Anterior cingulate cortex (tissue), 58 donors: ENCODE results near the gene M1AP.

ENCODE experiments used
- DNase-seq, 58 donors: peaks; one replicate each; lab custom pipeline; 2025; lab: John Stamatoyannopoulos, UW

M1AP gene

GRCh38 chr2:74551942-74552913, 95.9 kb downstream of the M1AP start:
- no peak for DNase-seq

- no peak for DNase-seq
Observed at GRCh38 chr2:74551530-74551929, 96.6 kb downstream of the M1AP start.

GRCh38 chr2:74550231-74550630, 97.9 kb downstream of the M1AP start:
- no peak for DNase-seq

GRCh38 chr2:74548900-74549826, 99.0 kb downstream of the M1AP start:
- peak in 12 of 58 donors; percentile 10 to 30 (median 14) for DNase-seq

- DNase-seq: no peak
Observed at GRCh38 chr2:74548285-74548899, 99.7 kb downstream of the M1AP start.

- DNase-seq: no peak
Observed at GRCh38 chr2:74546004-74546403, 102.1 kb downstream of the M1AP start.

- DNase-seq: no peak
Observed at GRCh38 chr2:74544634-74545033, 103.5 kb downstream of the M1AP start.

- DNase-seq: no peak
Observed at GRCh38 chr2:74542978-74543377, 105.2 kb downstream of the M1AP start.

GRCh38 chr2:74540291-74540690, 107.8 kb downstream of the M1AP start:
- DNase-seq: no peak

GRCh38 chr2:74538881-74539339, 109.2 kb downstream of the M1AP start:
- DNase-seq: no peak

GRCh38 chr2:74537140-74537539, 111.0 kb downstream of the M1AP start:
- DNase-seq: no peak

- DNase-seq: no peak
Observed at GRCh38 chr2:74536166-74536950, 111.8 kb downstream of the M1AP start.

GRCh38 chr2:74535440-74535965, 112.6 kb downstream of the M1AP start:
- DNase-seq: no peak

- no peak for DNase-seq
Observed at GRCh38 chr2:74534411-74534810, 113.7 kb downstream of the M1AP start.

- DNase-seq: no peak
Observed at GRCh38 chr2:74533464-74533863, 114.7 kb downstream of the M1AP start.

- peak in 1 of 58 donors; percentile 27 for DNase-seq
Observed at GRCh38 chr2:74532222-74532621, 115.9 kb downstream of the M1AP start.

- no peak for DNase-seq
Observed at GRCh38 chr2:74531666-74532065, 116.5 kb downstream of the M1AP start.

GRCh38 chr2:74530239-74531187, 117.6 kb downstream of the M1AP start:
- peak in 36 of 58 donors; percentile 4 to 66 (median 41) for DNase-seq
